Epidermal melanocyte (primary cell): ENCODE measurements around the gene GINS2.

ENCODE experiments used
- DNase-seq: peaks from one replicate; pipeline ENCODE4 v3.0.0; 2011; ENCODE audit warnings: low spot score; ENCODE audit not compliant: insufficient read length

GINS2 gene

GRCh38 chr16:85716022-85716679, 27.4 kb upstream of the GINS2 start:
- DNase-seq, result no peak

- no peak for DNase-seq
These were observed 26.6 kb upstream of the GINS2 start for GRCh38 chr16:85715169-85716021.

- no peak for DNase-seq
These were observed 24.0 kb upstream of the GINS2 start for GRCh38 chr16:85712801-85713200.

GRCh38 chr16:85711982-85712587, 23.3 kb upstream of the GINS2 start:
- no peak for DNase-seq

DNA sequence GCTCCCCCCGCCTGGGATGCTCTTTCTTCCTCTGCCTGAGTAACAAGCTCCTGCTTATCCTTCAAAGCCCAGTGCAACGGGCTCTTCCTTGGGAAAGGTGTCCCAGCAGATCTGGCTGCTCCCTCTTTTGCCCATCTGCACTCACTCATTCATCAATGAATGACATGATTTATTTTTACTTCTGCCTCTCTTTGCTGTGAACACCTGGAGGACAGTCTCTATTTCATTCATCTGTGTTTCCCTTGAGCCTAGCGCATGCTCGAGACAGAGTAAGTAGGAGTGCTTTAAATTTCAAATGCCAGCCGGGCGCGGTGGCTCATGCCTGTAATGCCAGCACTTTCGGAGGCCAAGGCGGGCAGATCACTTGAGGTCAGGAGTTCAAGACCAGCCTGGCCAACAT, 22.0 kb upstream of the GINS2 start:
- DNase-seq, result no peak

DNA sequence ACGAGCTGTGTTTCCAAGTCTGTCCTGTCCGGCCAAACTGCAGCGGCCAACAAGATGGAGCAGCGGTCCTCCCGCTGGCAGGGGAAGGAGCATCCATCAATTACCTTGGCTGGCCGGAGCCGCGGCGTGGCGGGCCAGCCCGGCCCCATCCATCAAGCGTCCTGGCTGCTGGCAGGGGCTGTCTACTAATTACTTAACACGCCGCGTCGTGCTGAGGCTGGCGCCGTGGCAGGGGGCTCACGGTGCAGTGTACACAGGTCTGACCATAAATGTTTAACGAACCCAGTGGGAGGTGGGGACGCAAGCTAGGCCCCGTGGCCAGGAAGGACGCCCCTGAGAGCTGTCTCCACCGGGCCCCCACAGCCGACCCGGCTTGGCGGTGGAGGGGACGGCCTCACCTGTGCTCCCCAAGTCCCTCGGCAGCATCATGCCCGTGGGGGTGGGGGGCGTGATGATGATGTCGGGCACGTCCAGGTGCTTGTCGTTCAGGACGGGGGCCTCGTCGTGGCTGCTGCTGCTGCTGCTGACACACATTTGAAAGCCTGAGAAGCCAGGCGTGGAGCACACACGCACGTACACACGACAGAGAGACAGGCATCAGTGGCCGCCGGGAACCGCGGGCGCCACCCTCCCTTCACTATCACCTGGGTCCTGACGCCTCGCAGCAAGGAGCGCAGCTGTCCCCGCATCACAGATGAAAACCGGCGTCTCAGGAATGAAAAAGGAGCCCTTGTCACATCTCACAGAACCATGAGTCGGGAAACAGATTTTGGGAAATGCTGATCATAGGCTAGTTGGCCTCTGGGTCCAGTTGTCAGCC, 21.2 kb upstream of the GINS2 start:
- DNase-seq, result no peak

DNA sequence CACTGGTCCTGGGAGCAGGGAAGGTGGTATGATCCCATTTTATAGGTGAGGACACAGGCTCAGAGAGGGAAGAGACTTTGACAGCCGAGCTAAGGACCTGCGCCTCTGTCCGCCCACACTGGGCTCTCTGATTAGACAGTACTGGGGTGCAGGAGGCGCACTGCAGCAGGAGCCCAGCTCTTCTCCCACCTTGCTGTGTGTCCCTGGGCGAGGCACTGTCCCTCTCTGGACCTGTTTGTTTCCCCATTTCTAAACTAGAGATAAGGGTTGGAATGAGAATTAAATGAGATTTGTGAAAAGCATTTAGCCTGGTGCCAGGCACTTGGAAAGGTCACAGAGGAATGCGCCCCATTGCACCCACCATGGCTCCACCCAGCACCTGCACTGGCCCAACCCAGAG, 19.6 kb upstream of the GINS2 start:
- DNase-seq, result no peak

- no peak for DNase-seq
These were observed 18.9 kb upstream of the GINS2 start for GRCh38 chr16:85707528-85708095.

- DNase-seq, result no peak
These were observed 17.8 kb upstream of the GINS2 start for GRCh38 chr16:85706449-85707034.

DNA sequence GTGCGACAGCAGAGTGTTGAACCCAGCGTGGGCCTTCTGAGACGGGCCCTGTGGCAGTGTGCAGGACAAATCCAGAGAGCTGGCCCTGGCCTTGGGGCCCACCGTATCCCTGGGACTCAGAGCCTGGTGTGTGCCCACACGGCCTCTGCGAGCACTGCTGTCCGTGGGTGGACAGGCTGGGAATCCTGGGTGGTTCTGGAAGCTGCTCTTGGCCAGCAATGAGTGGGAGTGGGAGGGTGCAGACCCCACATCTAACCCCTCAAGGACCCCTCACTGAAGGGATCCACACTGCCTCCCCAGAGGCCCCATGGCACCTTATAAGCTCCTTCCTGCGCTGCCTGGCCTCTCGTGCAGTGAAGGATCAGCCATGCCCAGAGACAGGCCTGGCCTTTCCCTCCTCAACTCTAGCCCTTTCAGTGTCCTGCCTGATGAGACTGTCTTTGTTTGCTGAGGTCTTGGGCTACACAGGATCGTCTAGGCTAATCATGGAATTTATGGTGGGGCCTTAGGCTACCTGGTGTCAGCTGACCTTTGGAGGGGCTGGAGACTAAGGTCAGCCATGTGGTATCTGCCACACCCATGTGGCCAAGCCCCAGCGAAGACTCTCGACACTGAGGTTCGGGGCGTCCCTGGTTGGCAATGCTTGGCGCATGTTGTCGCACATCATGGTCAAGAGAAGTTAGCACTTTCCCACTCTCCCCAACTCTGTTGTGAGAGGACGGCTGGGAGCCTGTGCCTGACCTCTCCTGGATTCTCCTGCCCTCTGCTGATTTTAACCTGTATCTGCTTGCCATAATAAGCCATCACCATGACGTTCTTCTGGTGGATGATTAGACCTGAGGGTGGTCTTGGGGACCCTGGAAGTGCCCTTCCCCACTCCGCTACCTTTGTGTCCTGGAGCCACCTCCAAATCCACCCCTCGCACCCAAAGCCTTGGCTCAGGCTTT, 16.4 kb upstream of the GINS2 start:
- DNase-seq, result no peak

GRCh38 chr16:85704011-85704410, 15.3 kb upstream of the GINS2 start:
- no peak for DNase-seq

- no peak for DNase-seq
These were observed 10.9 kb upstream of the GINS2 start for GRCh38 chr16:85699628-85700027.

DNA sequence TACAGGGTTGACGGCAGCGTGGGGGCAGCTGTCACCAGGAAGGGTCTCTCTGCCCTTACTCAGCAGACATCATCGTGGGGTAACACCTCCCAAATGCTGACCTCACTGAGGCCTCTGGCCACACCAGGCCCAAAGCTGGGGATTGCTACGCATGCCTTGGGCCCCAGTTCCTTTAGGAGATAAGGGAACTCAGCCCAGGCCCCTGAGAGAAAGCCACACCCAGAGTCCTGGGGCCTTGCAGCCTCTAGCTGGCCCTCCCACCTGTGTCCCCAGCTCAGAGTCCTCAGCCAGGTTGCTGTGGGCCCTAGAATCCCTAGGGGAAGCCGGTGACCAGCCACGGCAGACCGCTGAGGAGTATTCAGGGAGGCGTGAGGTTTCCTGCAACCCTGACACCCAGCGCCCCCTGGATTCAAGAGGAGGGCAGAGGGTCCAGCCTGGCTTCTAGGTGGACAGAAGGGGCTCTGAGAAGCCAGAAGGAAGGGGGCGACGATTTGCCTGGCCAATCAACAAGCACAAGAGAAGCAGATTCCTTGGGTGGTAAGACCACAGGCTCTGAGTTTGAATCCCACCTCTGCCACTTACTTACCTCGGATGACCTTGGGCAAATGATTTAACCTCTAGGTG, 10.3 kb upstream of the GINS2 start:
- DNase-seq, result no peak

GRCh38 chr16:85698459-85698891, 9.7 kb upstream of the GINS2 start:
- DNase-seq, result no peak

DNA sequence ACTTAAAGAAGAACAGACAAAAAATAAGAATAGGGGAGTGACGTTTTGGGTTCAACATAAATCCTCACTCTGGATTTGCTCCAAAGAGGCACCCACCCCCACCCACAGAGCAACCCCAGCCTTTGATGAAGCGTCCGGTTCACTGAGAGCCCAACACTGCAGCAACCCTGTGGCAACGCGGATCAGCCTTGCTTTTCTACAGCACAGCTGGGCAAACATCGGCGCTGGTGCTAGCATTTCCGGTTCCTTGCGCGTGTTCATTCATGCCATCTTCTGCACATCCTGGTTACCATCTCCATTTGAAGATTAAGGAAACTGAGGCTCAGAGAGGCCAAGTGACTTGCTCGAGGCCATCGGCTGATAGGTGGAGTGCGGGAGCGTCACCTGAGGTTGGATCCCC, 8.7 kb upstream of the GINS2 start:
- DNase-seq, result no peak

- no peak for DNase-seq
These were observed 8.0 kb upstream of the GINS2 start for GRCh38 chr16:85696781-85697180.

DNA sequence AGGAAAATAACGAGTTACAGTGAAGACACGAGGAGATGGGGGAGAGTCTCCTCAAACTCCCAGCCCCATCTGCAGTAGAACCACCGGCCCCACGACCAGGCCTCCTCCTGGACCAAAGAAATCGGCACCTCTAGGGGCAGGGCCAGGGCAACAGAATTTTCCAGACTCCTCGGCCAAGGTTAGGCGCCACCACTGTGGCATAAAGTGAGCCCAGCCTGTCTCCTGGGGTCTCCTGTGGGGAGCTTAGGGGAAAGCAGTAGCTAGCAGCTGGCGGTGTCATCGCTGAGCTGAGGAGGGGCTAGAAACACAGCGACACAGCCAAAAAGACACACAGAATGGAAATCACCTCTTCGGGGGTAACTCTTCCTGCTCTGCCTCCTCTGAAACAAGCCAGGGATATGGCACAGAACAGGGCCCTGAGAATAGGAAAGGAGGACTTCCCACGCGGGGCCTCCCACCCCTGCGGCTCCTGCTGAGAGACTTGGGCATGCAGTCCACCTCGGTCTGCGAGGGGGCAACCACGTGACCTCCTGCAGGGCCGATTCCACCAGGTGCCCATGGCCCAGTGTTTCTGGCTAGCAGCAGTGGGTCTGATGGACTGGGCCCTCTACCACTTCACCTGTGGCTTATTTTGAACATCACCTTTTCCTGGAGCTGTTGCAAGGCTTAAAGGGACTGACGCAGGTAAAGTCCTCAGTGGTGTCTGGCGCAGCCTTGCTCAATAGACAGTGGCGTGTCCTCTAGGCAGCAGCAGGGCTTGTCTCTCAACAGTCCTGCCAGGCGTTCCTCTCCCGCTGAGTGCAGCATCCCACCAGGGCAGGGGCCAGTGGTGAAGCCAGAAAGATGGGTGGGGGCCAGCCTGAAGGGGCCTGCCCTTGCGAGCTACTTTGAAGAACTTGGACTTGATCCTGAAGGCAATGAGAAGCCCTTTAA, 6.7 kb upstream of the GINS2 start:
- no peak for DNase-seq

DNA sequence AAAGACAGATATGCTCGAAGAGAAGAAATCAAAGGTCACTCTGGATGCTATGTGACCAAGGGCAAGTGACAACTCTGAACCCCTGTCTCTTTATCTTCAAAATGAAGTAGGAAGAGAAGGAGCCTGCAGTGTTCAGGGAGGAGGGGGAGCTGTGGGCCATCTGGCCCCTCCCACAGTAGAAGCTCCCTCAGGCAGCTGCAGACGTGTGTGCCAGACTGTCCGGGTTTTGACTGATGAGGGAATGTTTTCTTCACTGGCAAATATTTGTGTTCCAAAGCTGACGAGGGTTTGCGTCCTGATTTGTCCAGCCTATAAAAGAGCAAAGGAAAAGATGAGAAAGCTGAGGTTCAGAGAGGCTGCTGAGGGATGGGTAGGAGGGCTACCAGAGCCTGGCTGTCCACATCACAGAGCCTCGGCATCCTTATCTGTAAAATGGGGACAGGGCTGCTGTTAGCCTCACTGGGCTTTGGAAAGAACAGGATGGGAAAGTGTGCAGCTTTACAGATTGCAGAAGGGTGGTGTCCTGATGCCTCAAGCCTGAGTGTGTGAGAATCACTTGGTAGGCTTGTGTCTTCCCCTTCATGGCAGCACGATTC, 1.8 kb upstream of the GINS2 start:
- no peak for DNase-seq
